ENCODE measurements around the gene KANK2.
"Not testable (repeated sequence)": the region's sequence is repeated elsewhere in the genome, so short reads cannot be mapped to it uniquely, and the experiment has no call there.

Gene KANK2

GRCh38 chr19:11169896-11170678 lies 27.3 kb downstream of the KANK2 start:
- no peak for DNase-seq

GRCh38 chr19:11168568-11168967 lies 28.8 kb downstream of the KANK2 start:
- no peak for DNase-seq

GRCh38 chr19:11166281-11167142 lies 30.8 kb downstream of the KANK2 start:
- no peak for DNase-seq

GRCh38 chr19:11165486-11166030 lies 31.8 kb downstream of the KANK2 start:
- DNase-seq = no peak

- no peak for DNase-seq
Measured at GRCh38 chr19:11164879-11165406, 32.4 kb downstream of the KANK2 start.

GRCh38 chr19:11164296-11164695 lies 33.0 kb downstream of the KANK2 start:
- DNase-seq = no peak

GRCh38 chr19:11160440-11160768 lies 36.9 kb downstream of the KANK2 start:
- DNase-seq = not testable (repeated sequence)

GRCh38 chr19:11159598-11160439 lies 37.5 kb downstream of the KANK2 start:
- DNase-seq = no peak

GRCh38 chr19:11155373-11156120 lies 41.8 kb downstream of the KANK2 start, which contains the start of gene SPC24:
TSS of gene SPC24 (minus strand) at chr19:11155782. CDS start at chr19:11155776, 6 bp downstream.
- peak; percentile 77 to 92 (median 86) for DNase-seq

GRCh38 chr19:11154683-11155047 lies 42.7 kb downstream of the KANK2 start:
- DNase-seq = no peak

GRCh38 chr19:11152318-11153062 lies 44.9 kb downstream of the KANK2 start:
- no peak for DNase-seq

GRCh38 chr19:11151181-11151580 lies 46.2 kb downstream of the KANK2 start:
- no peak for DNase-seq

GRCh38 chr19:11148001-11148400 lies 49.3 kb downstream of the KANK2 start:
- no peak for DNase-seq

GRCh38 chr19:11145536-11145924 lies 51.8 kb downstream of the KANK2 start:
- no peak for DNase-seq

- no peak for DNase-seq
Measured at GRCh38 chr19:11142528-11143171, 54.7 kb downstream of the KANK2 start.

- no peak for DNase-seq
Measured at GRCh38 chr19:11141937-11142527, 55.3 kb downstream of the KANK2 start.

GRCh38 chr19:11140896-11141295 lies 56.4 kb downstream of the KANK2 start:
- no peak for DNase-seq

GRCh38 chr19:11140023-11140538 lies 57.3 kb downstream of the KANK2 start:
- DNase-seq = not testable (repeated sequence)

- no peak for DNase-seq
Measured at GRCh38 chr19:11138601-11139300, 58.6 kb downstream of the KANK2 start.
